Measurements from ENCODE around the gene SFTA2.

SFTA2 gene

GRCh38 chr6:30896541-30896940, 35.4 kb downstream of the SFTA2 start:
- TF ChIP-seq NFIC (IDR thresholded peaks at IDR 0.05) (no peak), ZBTB7A (IDR thresholded peaks at IDR 0.05; ENCODE audit: low read depth) (no peak), USF1 (IDR thresholded peaks at IDR 0.05) (no peak), MAX (IDR thresholded peaks at IDR 0.05) (no peak), YY1 (IDR thresholded peaks at IDR 0.05; ENCODE audit: low read depth) (no peak), EP300 (IDR thresholded peaks at IDR 0.05; ENCODE audit: borderline replicate concordance) (no peak), TEAD4 (IDR thresholded peaks at IDR 0.05) (no peak), REST (IDR thresholded peaks at IDR 0.05; ENCODE audit: low read depth) (no peak), EGR1 (IDR thresholded peaks at IDR 0.05) (no peak), TAF1 (IDR thresholded peaks at IDR 0.05; ENCODE audit: low read depth) (no peak), CREB1 (IDR thresholded peaks at IDR 0.05; ENCODE audit: low read depth) (no peak), RAD21 (IDR thresholded peaks at IDR 0.05; ENCODE audit: low read depth) (no peak), FOXM1 (IDR thresholded peaks at IDR 0.05; ENCODE audit: borderline replicate concordance, low read depth) (no peak)

- TF ChIP-seq FOXM1 (IDR thresholded peaks at IDR 0.05; ENCODE audit: borderline replicate concordance, low read depth) (no peak), ZBTB7A (IDR thresholded peaks at IDR 0.05; ENCODE audit: low read depth) (no peak), CEBPB (IDR thresholded peaks at IDR 0.05) (no peak), REST (IDR thresholded peaks at IDR 0.05; ENCODE audit: low read depth) (no peak), RAD21 (IDR thresholded peaks at IDR 0.05; ENCODE audit: low read depth) (no peak), USF1 (IDR thresholded peaks at IDR 0.05) (no peak), TCF12 (IDR thresholded peaks at IDR 0.05; ENCODE audit: low read depth) (no peak), CREB1 (IDR thresholded peaks at IDR 0.05; ENCODE audit: low read depth) (no peak), EP300 (IDR thresholded peaks at IDR 0.05; ENCODE audit: borderline replicate concordance) (no peak), NFIC (IDR thresholded peaks at IDR 0.05) (no peak), YY1 (IDR thresholded peaks at IDR 0.05; ENCODE audit: low read depth) (no peak), TEAD4 (IDR thresholded peaks at IDR 0.05) (no peak), MAX (IDR thresholded peaks at IDR 0.05) (no peak), EGR1 (IDR thresholded peaks at IDR 0.05) (no peak), TAF1 (IDR thresholded peaks at IDR 0.05; ENCODE audit: low read depth) (no peak)
Measured at GRCh38 chr6:30895343-30895742, 36.6 kb downstream of the SFTA2 start.

- no peak for TF ChIP-seq TAF1 (IDR thresholded peaks at IDR 0.05; ENCODE audit: low read depth)
- no peak for TF ChIP-seq CEBPB (IDR thresholded peaks at IDR 0.05)
- TF ChIP-seq ZBTB7A (IDR thresholded peaks at IDR 0.05; ENCODE audit: low read depth) = no peak
- TF ChIP-seq EGR1 (IDR thresholded peaks at IDR 0.05) = no peak
- no peak for TF ChIP-seq TCF12 (IDR thresholded peaks at IDR 0.05; ENCODE audit: low read depth)
- no peak for TF ChIP-seq YY1 (IDR thresholded peaks at IDR 0.05; ENCODE audit: low read depth)
Measured at GRCh38 chr6:30894935-30895334, 37.0 kb downstream of the SFTA2 start.

- no peak for TF ChIP-seq USF1 (IDR thresholded peaks at IDR 0.05)
- TF ChIP-seq RAD21 (IDR thresholded peaks at IDR 0.05; ENCODE audit: low read depth) = no peak
- TF ChIP-seq CREB1 (IDR thresholded peaks at IDR 0.05; ENCODE audit: low read depth) = no peak
- TF ChIP-seq TCF12 (IDR thresholded peaks at IDR 0.05; ENCODE audit: low read depth) = no peak
- TF ChIP-seq YY1 (IDR thresholded peaks at IDR 0.05; ENCODE audit: low read depth) = no peak
- no peak for TF ChIP-seq NFIC (IDR thresholded peaks at IDR 0.05)
- no peak for TF ChIP-seq MAX (IDR thresholded peaks at IDR 0.05)
- no peak for TF ChIP-seq ZBTB7A (IDR thresholded peaks at IDR 0.05; ENCODE audit: low read depth)
- TF ChIP-seq EGR1 (IDR thresholded peaks at IDR 0.05) = no peak
- TF ChIP-seq EP300 (IDR thresholded peaks at IDR 0.05; ENCODE audit: borderline replicate concordance) = no peak
- TF ChIP-seq FOXM1 (IDR thresholded peaks at IDR 0.05; ENCODE audit: borderline replicate concordance, low read depth) = no peak
- TF ChIP-seq REST (IDR thresholded peaks at IDR 0.05; ENCODE audit: low read depth) = no peak
- no peak for TF ChIP-seq TAF1 (IDR thresholded peaks at IDR 0.05; ENCODE audit: low read depth)
- no peak for TF ChIP-seq CEBPB (IDR thresholded peaks at IDR 0.05)
- no peak for TF ChIP-seq TEAD4 (IDR thresholded peaks at IDR 0.05)
Measured at GRCh38 chr6:30894381-30894780, 37.6 kb downstream of the SFTA2 start.

All from Ishikawa (cell line).